ENCODE results near the gene OAF.

OAF gene

GRCh38 chr11:120256178-120256577, 45.3 kb downstream of the OAF start:
- no peak overlapping the region for H3K4me3 ChIP-seq (replicated peaks; ENCODE audit: low read depth, low read length)
- no peak for DNase-seq (ENCODE audit: extremely low read depth, insufficient read length)
- TF ChIP-seq, protein P1, sequence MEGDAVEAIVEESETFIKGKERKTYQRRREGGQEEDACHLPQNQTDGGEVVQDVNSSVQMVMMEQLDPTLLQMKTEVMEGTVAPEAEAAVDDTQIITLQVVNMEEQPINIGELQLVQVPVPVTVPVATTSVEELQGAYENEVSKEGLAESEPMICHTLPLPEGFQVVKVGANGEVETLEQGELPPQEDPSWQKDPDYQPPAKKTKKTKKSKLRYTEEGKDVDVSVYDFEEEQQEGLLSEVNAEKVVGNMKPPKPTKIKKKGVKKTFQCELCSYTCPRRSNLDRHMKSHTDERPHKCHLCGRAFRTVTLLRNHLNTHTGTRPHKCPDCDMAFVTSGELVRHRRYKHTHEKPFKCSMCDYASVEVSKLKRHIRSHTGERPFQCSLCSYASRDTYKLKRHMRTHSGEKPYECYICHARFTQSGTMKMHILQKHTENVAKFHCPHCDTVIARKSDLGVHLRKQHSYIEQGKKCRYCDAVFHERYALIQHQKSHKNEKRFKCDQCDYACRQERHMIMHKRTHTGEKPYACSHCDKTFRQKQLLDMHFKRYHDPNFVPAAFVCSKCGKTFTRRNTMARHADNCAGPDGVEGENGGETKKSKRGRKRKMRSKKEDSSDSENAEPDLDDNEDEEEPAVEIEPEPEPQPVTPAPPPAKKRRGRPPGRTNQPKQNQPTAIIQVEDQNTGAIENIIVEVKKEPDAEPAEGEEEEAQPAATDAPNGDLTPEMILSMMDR (IDR thresholded peaks at IDR 0.05; ENCODE audit: insufficient read depth, low read length, poor library complexity, severe bottlenecking): no peak
- H3K27me3 ChIP-seq (replicated peaks; ENCODE audit: control insufficient read depth, insufficient read depth, low read length): peaks cover 2% of the 10 kb centered on the region
- H3K36me3 ChIP-seq (ENCODE audit: control insufficient read depth, insufficient read depth, low read length): no peaks in the 10 kb centered on the region

GRCh38 chr11:120256779-120257178, 45.9 kb downstream of the OAF start:
- TF ChIP-seq, protein P1 (IDR thresholded peaks at IDR 0.05; ENCODE audit: insufficient read depth, low read length, poor library complexity, severe bottlenecking): no peak
- no peak for DNase-seq (ENCODE audit: extremely low read depth, insufficient read length)
- Histone ChIP-seq H3K4me3 (replicated peaks; ENCODE audit: low read depth, low read length) (no peak overlapping the region), H3K27me3 (replicated peaks; ENCODE audit: control insufficient read depth, insufficient read depth, low read length) (peaks cover 2% of the 10 kb centered on the region), H3K36me3 (ENCODE audit: control insufficient read depth, insufficient read depth, low read length) (no peaks in the 10 kb centered on the region)

GRCh38 chr11:120257346-120257745, 46.5 kb downstream of the OAF start:
- TF ChIP-seq, protein P1 (IDR thresholded peaks at IDR 0.05; ENCODE audit: insufficient read depth, low read length, poor library complexity, severe bottlenecking): no peak
- no peaks in the 10 kb centered on the region for H3K36me3 ChIP-seq (ENCODE audit: control insufficient read depth, insufficient read depth, low read length)
- no peak for DNase-seq (ENCODE audit: extremely low read depth, insufficient read length)
- H3K4me3 ChIP-seq (replicated peaks; ENCODE audit: low read depth, low read length): no peak overlapping the region
- peaks cover 2% of the 10 kb centered on the region for H3K27me3 ChIP-seq (replicated peaks; ENCODE audit: control insufficient read depth, insufficient read depth, low read length)

DNA sequence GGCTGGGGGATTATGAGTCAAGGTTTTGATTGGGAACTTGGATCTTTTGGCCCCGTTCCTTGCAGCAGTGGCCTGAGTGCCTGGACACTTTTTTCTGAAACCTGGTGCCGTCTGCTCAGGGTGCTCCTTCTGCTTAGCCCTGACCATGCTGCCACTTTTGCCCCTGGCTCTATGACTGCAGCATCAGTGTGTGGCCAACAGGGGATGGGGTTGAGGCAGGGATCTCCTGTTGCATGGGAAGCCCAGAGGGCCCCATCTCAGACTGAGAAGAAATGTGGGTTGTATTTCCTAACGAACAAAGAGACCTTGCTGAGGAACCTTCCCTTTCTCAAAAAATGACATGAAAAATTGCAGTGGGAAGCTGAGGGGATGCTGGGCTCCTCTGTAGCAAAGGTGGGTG, 47.8 kb downstream of the OAF start:
- Histone ChIP-seq H3K36me3 (ENCODE audit: control insufficient read depth, insufficient read depth, low read length) (no peaks in the 10 kb centered on the region), H3K4me3 (replicated peaks; ENCODE audit: low read depth, low read length) (no peak overlapping the region), H3K27me3 (replicated peaks; ENCODE audit: control insufficient read depth, insufficient read depth, low read length) (peaks cover 2% of the 10 kb centered on the region)
- TF ChIP-seq, protein P1 (IDR thresholded peaks at IDR 0.05; ENCODE audit: insufficient read depth, low read length, poor library complexity, severe bottlenecking): peak; percentile 17
- DNase-seq (ENCODE audit: extremely low read depth, insufficient read length): no peak

- DNase-seq (ENCODE audit: extremely low read depth, insufficient read length): no peak
- H3K36me3 ChIP-seq (ENCODE audit: control insufficient read depth, insufficient read depth, low read length): no peaks in the 10 kb centered on the region
- no peak overlapping the region for H3K4me3 ChIP-seq (replicated peaks; ENCODE audit: low read depth, low read length)
- H3K27me3 ChIP-seq (replicated peaks; ENCODE audit: control insufficient read depth, insufficient read depth, low read length): peaks cover 2% of the 10 kb centered on the region
- TF ChIP-seq, protein P1 (IDR thresholded peaks at IDR 0.05; ENCODE audit: insufficient read depth, low read length, poor library complexity, severe bottlenecking): no peak
Measured at GRCh38 chr11:120259241-120259640, 48.4 kb downstream of the OAF start.

DNA sequence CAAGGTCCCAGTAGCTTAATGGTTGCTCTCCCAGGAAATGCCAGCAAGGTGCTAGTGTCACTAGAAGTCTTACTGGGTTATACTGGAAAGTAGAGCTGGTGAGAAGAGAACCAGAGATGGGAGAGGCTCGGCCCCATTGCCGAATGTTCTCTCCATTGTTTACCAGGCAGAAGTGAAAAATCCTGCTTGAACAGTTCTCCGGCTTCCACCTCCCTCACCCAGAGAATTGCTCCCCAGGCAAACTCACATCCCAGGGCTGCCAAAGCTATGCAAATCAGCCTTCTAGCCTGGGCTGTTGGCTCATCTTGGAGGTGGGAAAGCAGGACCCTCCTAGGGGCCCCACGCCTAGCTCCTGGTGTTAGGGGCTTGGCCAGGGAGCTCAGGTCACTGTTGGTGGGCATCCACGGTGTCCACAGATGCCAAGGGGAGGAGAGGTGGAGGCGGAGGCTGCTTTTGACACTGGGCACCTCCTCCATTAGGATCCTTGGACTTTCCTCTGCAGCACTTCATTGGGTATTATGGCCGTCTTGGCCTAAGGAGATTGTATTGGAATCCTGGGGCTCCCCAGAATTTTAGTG, 49.2 kb downstream of the OAF start:
- Histone ChIP-seq H3K4me3 (replicated peaks; ENCODE audit: low read depth, low read length) (no peak overlapping the region), H3K27me3 (replicated peaks; ENCODE audit: control insufficient read depth, insufficient read depth, low read length) (peaks cover 2% of the 10 kb centered on the region), H3K36me3 (ENCODE audit: control insufficient read depth, insufficient read depth, low read length) (no peaks in the 10 kb centered on the region)
- DNase-seq (ENCODE audit: extremely low read depth, insufficient read length): no peak
- TF ChIP-seq, protein P1 (IDR thresholded peaks at IDR 0.05; ENCODE audit: insufficient read depth, low read length, poor library complexity, severe bottlenecking): no peak
